Uterus (tissue), 4 donors: Measurements from ENCODE around the gene SDK2. TPM values are rescaled to one million over a fixed set of nuclear protein-coding genes. Genes with fewer than 3 reads are reported as not detected.

Experiments used
- DNase-seq, 2 donors: peaks; one replicate each; pipeline ENCODE4 v3.0.0-alpha.2; 2019 to 2020
- H3K27ac ChIP-seq, 2 donors: fragments of 200-600 bp; sonication (generic); 1 replicate in 1 of 2; 2 replicates in 1 of 2; pipeline ENCODE4 v1.5.1; 2016 to 2018
- H3K27me3 ChIP-seq, 2 donors: fragments of 200-600 bp; sonication (generic); one replicate each; pipeline ENCODE4 v1.5.1; 2018 to 2019; ENCODE audit warnings: control low read depth in 1 of 2
- H3K36me3 ChIP-seq, 2 donors: fragments of 200-600 bp; sonication (generic); one replicate each; pipeline ENCODE4 v1.5.1; 2019; ENCODE audit warnings: control low read depth in 1 of 2
- H3K4me1 ChIP-seq, 2 donors: fragments of 200-600 bp; sonication (generic); one replicate each; pipeline ENCODE4 v1.5.1; 2018 to 2019; ENCODE audit warnings: control low read depth in 1 of 2
- H3K4me3 ChIP-seq, 2 donors: fragments of 200-600 bp; sonication (generic); 1 replicate in 1 of 2; 2 replicates in 1 of 2; pipeline ENCODE4 v1.5.1; 2018 to 2019; ENCODE audit warnings: mild to moderate bottlenecking in 1 of 2
- H3K9me3 ChIP-seq, 2 donors: fragments of 200-600 bp; sonication (generic); one replicate each; pipeline ENCODE4 v1.5.1; 2019; ENCODE audit warnings: control low read depth in 1 of 2
- CTCF ChIP-seq, 4 experiments: fragments of 200-600 bp in 2 of 4; fragments of 450-650 bp in 2 of 4; sonication (generic) in 2 of 4; IDR thresholded peaks; one replicate each; pipeline ENCODE4 v1.5.1; 2016 to 2019; ENCODE audit warnings: antibody characterized with exemption in 4 of 4, mild to moderate bottlenecking in 2 of 4, moderate library complexity in 1 of 4
- POLR2A ChIP-seq, 2 donors: fragments of 450-650 bp; IDR thresholded peaks; one replicate each; pipeline ENCODE4 v1.6.1; 2016; ENCODE audit warnings: antibody characterized with exemption in 2 of 2, mild to moderate bottlenecking in 1 of 2, moderate library complexity in 1 of 2
- intact Hi-C: fragments of 100-400 bp; cut with DNase I; formaldehyde crosslinking; loops from one replicate; pipeline ENCODE4 v1.15.1; 2023; ENCODE audit warnings: low total_unique reads
- total RNA-seq, 4 donors: library from RNA; depleted of rRNA in 3 of 4; stranded (reverse); fragments of >200 nt in 3 of 4; gene quantifications; one replicate each; pipeline versions ENCODE4 v1.1.0 to v1.2.4, GENCODE V29; 2014 to 2023
- donor health status: DM: yes; HTN: yes; CAD: no.

SDK2 gene
- total RNA-seq, 4 donors from 2014 or later = 1.1 to 5.0 TPM; not detected in 2

- intact Hi-C loops = no loop called here
- no peaks in the 10 kb centered on the region for H3K36me3 ChIP-seq
- TF ChIP-seq POLR2A (IDR thresholded peaks at IDR 0.05) (no peak), CTCF (IDR thresholded peaks at IDR 0.05) (no peak)
- no peaks in the 10 kb centered on the region for H3K9me3 ChIP-seq
- no peaks in the 10 kb centered on the region for H3K4me1 ChIP-seq
- H3K4me3 ChIP-seq = no peak overlapping the region
- no peak for DNase-seq
- H3K27ac ChIP-seq = no peak overlapping the region
- H3K27me3 ChIP-seq = no peaks in the 10 kb centered on the region
Observed at GRCh38 chr17:73595068-73595467, 49.2 kb downstream of the SDK2 start.

GRCh38 chr17:73594598-73594997, 49.6 kb downstream of the SDK2 start:
- H3K4me3 ChIP-seq = no peak overlapping the region
- intact Hi-C loops = no loop called here
- TF ChIP-seq CTCF (IDR thresholded peaks at IDR 0.05) (no peak), POLR2A (IDR thresholded peaks at IDR 0.05) (no peak)
- H3K27ac ChIP-seq = no peak overlapping the region
- no peaks in the 10 kb centered on the region for H3K9me3 ChIP-seq
- H3K27me3 ChIP-seq = no peaks in the 10 kb centered on the region
- H3K36me3 ChIP-seq = no peaks in the 10 kb centered on the region
- no peaks in the 10 kb centered on the region for H3K4me1 ChIP-seq
- no peak for DNase-seq

- H3K4me3 ChIP-seq = no peak overlapping the region
- no peak for DNase-seq
- H3K9me3 ChIP-seq = no peaks in the 10 kb centered on the region
- no peaks in the 10 kb centered on the region for H3K36me3 ChIP-seq
- H3K4me1 ChIP-seq = no peaks in the 10 kb centered on the region
- H3K27ac ChIP-seq = no peak overlapping the region
- intact Hi-C loops = no loop called here
- no peak for TF ChIP-seq CTCF (IDR thresholded peaks at IDR 0.05)
- TF ChIP-seq POLR2A (IDR thresholded peaks at IDR 0.05) = no peak
- H3K27me3 ChIP-seq = no peaks in the 10 kb centered on the region
Observed at GRCh38 chr17:73594025-73594424, 50.2 kb downstream of the SDK2 start.

GRCh38 chr17:73593249-73593965, 50.8 kb downstream of the SDK2 start:
- H3K27me3 ChIP-seq = no peaks in the 10 kb centered on the region
- no peaks in the 10 kb centered on the region for H3K36me3 ChIP-seq
- no peaks in the 10 kb centered on the region for H3K9me3 ChIP-seq
- intact Hi-C loops = no loop called here
- no peak for TF ChIP-seq POLR2A (IDR thresholded peaks at IDR 0.05)
- TF ChIP-seq CTCF (IDR thresholded peaks at IDR 0.05) = no peak
- no peak overlapping the region for H3K4me3 ChIP-seq
- no peaks in the 10 kb centered on the region for H3K4me1 ChIP-seq
- no peak overlapping the region for H3K27ac ChIP-seq
- DNase-seq = no peak

GRCh38 chr17:73592501-73592961, 51.7 kb downstream of the SDK2 start:
- no peaks in the 10 kb centered on the region for H3K27me3 ChIP-seq
- DNase-seq = no peak
- intact Hi-C loops = no loop called here
- no peak overlapping the region for H3K27ac ChIP-seq
- no peaks in the 10 kb centered on the region for H3K9me3 ChIP-seq
- TF ChIP-seq CTCF (IDR thresholded peaks at IDR 0.05) (no peak), POLR2A (IDR thresholded peaks at IDR 0.05) (no peak)
- no peak overlapping the region for H3K4me3 ChIP-seq
- H3K4me1 ChIP-seq = no peaks in the 10 kb centered on the region
- H3K36me3 ChIP-seq = no peaks in the 10 kb centered on the region
